HG02970 (cell line): ENCODE results near the gene FNTB.

Source experiments
- ATAC-seq: cut with Tn5 transposase; IDR thresholded peaks from one replicate; pipeline ENCODE4 v1.9.1; 2021; ENCODE audit warnings: mild to moderate bottlenecking, moderate library complexity, moderate number of reproducible peaks; ENCODE audit not compliant: unreplicated experiment, low FRiP score

The FNTB gene

GRCh38 chr14:64986648-64987437 lies at the start of gene FNTB:
TSS of gene FNTB (plus strand) at chr14:64986895. CDS start at chr14:64986954, 59 bp downstream.
- ATAC-seq: peak; percentile 90

- no peak for ATAC-seq
Observed at GRCh38 chr14:64937171-64937820, 49.4 kb upstream of the FNTB start.

GRCh38 chr14:64937821-64938193 lies 48.9 kb upstream of the FNTB start:
- ATAC-seq: no peak

GRCh38 chr14:64938972-64939816 lies 47.5 kb upstream of the FNTB start:
- ATAC-seq: no peak

- no peak for ATAC-seq
Observed at GRCh38 chr14:64939817-64940190, 46.9 kb upstream of the FNTB start.

- no peak for ATAC-seq
Observed at GRCh38 chr14:64940336-64940910, 46.3 kb upstream of the FNTB start.

- ATAC-seq: no peak
Observed at GRCh38 chr14:64942531-64943111, 44.1 kb upstream of the FNTB start, which contains the start of gene GPX2. TSS of gene GPX2 (minus strand) at chr14:64942745. CDS start at chr14:64942726, 19 bp downstream.

GRCh38 chr14:64943556-64943955 lies 43.1 kb upstream of the FNTB start:
- no peak for ATAC-seq

- no peak for ATAC-seq
Observed at GRCh38 chr14:64944041-64944440, 42.7 kb upstream of the FNTB start.

GRCh38 chr14:64944861-64945260 lies 41.8 kb upstream of the FNTB start:
- ATAC-seq: no peak

- ATAC-seq: no peak
Observed at GRCh38 chr14:64945431-64946178, 41.1 kb upstream of the FNTB start.

GRCh38 chr14:64946310-64947045 lies 40.2 kb upstream of the FNTB start:
- ATAC-seq: no peak

GRCh38 chr14:64947710-64948611 lies 38.7 kb upstream of the FNTB start:
- ATAC-seq: no peak

- no peak for ATAC-seq
Observed at GRCh38 chr14:64948612-64949210, 38.0 kb upstream of the FNTB start.

GRCh38 chr14:64950889-64951288 lies 35.8 kb upstream of the FNTB start:
- ATAC-seq: no peak

- ATAC-seq: no peak
Observed at GRCh38 chr14:64951291-64951690, 35.4 kb upstream of the FNTB start.

- no peak for ATAC-seq
Observed at GRCh38 chr14:64951724-64952123, 35.0 kb upstream of the FNTB start.
